ENCODE results near the gene THRB.

DNA sequence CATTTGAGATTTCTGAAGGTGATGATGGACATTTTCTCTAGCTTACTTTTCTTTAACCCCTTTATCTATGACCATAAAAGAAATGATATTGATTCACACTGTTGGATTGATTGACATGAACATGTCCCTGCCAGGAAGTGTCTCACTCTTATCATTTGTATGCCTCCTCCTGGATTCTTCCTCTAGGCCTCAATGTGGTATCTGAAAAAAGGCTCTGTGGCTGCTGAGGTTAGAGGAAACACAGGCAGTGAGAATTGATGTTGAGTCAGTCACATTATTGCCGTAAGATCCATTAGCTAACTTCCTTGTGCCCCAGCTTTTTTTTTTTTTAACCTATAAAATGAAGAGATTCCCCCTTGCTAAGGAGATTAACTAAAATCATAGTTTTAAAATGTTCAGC is 8.0 kb upstream of the THRB start:
- TF ChIP-seq, protein P1, sequence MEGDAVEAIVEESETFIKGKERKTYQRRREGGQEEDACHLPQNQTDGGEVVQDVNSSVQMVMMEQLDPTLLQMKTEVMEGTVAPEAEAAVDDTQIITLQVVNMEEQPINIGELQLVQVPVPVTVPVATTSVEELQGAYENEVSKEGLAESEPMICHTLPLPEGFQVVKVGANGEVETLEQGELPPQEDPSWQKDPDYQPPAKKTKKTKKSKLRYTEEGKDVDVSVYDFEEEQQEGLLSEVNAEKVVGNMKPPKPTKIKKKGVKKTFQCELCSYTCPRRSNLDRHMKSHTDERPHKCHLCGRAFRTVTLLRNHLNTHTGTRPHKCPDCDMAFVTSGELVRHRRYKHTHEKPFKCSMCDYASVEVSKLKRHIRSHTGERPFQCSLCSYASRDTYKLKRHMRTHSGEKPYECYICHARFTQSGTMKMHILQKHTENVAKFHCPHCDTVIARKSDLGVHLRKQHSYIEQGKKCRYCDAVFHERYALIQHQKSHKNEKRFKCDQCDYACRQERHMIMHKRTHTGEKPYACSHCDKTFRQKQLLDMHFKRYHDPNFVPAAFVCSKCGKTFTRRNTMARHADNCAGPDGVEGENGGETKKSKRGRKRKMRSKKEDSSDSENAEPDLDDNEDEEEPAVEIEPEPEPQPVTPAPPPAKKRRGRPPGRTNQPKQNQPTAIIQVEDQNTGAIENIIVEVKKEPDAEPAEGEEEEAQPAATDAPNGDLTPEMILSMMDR (IDR thresholded peaks at IDR 0.05; ENCODE audit: insufficient read depth, low read length, poor library complexity, severe bottlenecking) = no peak
- no peak for TF ChIP-seq EZH2phosphoT487 (conservative IDR thresholded peaks at IDR 0.05; ENCODE audit: low read length)

Data from SU-DHL-6 (cell line).